Amniotic stem cell (primary cell): ENCODE measurements around the gene PASD1.

Experiments used
- DNase-seq: peaks from one replicate; lab custom pipeline; 2025; lab: John Stamatoyannopoulos, UW

Gene PASD1

GRCh38 chrX:151701531-151701930, 138.1 kb downstream of the PASD1 start:
- DNase-seq, result no peak

DNA sequence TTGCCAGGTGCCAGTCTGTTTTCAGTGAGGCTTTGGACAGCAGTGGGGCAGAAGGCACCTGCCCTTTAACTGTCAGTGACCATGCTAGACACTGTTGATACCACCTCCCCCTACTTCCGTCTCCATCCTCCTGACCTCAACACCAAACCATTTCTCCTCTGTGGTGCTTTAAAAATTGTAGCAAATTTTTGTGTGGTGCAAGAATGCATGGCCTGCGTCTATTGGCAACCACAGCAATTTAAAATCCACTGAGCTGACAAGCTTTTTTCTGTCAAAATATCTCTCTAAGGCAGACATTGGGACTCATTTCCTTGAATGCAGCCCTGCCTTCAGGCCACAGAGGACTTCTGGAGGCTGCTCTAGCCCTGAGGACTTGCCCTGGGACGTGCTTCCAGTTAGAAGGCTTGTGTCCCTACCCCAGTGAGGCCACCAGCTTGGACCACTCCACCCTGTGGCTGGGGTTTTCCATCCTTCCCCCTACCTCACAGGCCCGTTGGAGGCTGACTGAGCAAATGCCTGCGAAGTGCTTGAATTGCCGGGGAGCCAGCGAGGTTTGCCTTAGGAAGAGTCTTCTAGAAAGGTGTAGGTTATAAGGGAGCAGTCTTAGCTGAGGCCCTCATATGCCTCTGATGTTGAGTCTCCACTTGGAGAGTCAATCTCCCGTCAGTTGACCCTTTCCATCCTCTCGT, 138.7 kb downstream of the PASD1 start:
- no peak for DNase-seq

- no peak for DNase-seq
Measured at GRCh38 chrX:151702741-151703340, 139.4 kb downstream of the PASD1 start.

DNA sequence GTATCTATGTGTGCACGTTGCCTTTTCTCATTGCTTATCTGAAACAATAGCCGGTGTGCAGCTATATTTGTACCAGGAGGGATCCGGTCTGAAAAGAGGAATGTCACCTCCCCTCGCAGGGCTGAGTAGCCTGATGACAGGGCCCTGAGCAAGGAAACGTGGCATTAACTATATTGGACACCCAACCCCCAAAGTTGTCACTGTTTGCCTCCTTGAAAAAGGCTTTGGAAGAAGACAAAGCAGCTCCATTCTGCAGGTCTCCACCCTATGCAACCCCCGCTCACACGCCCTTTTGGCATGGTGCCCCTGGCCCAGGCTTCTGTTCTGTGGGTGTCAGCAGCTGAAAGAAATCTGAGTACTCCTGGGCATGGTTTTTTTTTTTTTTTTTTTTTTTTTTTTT, 140.0 kb downstream of the PASD1 start:
- no peak for DNase-seq

DNA sequence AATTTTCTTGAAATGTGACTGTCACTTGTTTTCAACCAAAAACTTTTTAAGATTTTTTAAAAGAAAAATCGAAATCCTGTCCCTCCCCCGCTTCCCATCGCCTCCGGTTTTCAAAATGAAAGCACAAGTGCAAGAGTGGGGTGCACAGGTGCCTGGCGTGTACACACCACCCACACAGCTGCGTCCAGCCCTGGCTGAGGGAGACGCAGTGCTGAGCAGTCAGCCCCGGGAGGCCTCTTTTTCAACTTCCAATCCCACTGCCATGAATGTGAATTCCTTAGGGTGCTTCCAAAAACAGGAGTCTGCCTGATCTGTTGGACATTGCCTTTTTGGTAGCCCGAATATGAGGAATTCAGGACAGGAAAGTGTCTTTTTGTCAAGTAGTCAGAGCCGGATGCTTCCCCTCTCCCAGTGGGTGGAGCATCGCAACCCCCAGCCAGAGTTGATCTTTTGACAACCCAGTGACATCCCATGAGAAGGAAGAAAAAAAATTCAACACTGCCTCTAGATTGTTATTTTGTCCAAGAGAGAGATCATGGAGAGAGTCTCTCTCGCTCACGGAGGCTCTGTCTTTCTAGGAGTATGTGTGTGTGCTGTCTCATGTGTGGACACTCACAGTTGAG, 140.7 kb downstream of the PASD1 start:
- no peak for DNase-seq

DNA sequence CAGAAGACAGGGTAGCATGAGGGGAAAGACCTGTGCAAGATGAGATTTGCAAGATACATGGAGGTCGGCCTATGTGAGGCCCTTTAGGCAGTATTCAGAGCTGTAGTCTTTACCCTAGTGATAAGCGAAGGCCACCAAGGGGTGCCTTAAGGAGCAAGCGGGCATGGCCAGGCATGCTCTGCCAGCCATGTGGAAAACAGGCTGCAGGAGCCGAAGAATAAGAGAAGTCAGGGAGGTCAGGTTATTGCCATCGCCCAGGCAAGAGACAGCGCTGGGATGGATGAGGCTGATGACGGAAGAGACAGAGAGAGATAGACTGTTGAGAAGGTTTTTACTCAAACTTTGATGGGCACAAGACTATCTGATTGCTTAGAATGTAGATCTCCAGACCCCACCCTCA, 145.3 kb downstream of the PASD1 start:
- no peak for DNase-seq

- DNase-seq, result no peak
Measured at GRCh38 chrX:151710457-151710856, 147.0 kb downstream of the PASD1 start.

DNA sequence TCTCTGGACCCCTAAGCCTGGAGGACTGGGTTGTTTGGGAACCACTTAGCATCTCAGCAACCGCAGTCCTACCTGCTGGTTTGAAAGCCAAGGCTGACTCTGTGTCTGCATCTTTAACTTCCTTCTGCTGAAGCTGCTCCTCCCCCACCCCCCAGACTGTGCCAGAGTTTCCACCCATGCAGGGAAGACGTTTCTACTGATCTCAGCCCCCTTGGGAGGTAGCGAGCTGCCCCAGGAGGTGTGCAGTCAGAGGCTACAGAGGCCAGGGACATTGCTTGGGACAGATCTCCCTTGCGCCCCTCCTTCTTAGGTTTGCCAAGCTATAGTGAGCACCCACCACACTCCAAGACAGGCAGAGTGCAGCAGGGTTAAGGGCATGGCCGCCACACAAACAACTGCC, 147.7 kb downstream of the PASD1 start:
- DNase-seq, result no peak

DNA sequence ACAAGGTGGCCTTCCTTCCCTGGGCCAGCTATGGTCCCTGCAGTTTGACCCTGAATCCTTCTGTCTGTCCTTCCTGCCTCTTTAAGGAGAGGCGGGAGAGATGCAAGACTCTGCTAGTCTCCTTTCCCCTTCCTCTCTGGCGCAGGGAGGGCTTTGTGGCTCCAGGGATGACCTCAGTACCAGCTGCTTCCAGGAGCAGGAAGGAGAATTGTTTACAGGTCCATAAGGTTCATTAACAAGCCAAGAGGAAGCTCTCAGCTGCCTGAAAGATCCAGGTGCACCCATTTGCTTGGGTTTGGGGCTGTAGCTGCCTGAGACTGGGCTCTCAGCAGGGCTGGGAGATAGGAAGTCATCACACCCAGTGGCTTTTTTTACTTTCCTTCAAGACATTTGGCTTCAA, 148.3 kb downstream of the PASD1 start:
- DNase-seq, result no peak

DNA sequence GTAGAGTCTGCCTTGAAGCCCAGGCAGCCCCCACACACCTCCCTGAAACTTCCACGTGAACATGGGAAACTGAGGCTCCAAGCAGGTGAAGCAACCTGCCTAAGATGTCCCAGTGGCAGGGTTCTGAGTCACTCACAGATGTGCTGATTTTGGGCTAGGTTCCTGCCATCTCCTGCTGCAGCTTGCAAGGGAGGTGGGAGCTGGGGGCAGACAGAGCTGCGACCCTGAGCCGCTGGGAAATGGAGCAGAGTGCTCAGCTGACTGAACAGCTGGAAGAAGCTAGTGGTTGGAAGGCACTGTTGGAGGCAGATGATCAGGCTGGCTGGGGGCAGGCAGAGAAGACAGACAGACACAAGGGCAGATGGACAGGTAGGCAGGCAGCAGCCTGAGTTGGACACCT, 148.8 kb downstream of the PASD1 start:
- DNase-seq, result no peak

- no peak for DNase-seq
Measured at GRCh38 chrX:151713849-151714248, 150.4 kb downstream of the PASD1 start.

DNA sequence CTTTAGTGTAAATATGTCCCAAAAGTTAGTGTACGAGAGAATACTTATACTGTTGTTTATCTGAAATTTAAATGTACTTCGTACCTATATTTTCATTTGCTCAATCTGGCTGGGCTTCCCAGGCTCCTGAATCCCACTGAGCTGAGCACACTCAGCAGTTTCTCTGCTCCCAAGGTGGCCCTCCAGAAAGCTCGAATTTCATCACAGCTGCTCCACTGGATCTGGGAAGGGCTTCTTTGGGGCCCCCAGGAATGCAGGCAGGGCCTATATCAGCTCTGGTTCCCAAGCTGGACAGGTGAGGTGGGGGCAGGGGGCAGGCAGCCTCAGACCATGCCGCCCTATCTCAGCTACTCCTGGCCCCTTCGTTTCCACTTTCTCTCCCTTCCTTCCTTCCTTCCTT, 150.9 kb downstream of the PASD1 start:
- no peak for DNase-seq

GRCh38 chrX:151715752-151716151, 152.3 kb downstream of the PASD1 start, which contains the start of gene FATE1:
FATE1 (plus strand) TSS chrX:151716035; CDS start chrX:151716120, 85 bp downstream.
- DNase-seq, result no peak

GRCh38 chrX:151722241-151722846, 158.9 kb downstream of the PASD1 start:
- DNase-seq, result no peak

DNA sequence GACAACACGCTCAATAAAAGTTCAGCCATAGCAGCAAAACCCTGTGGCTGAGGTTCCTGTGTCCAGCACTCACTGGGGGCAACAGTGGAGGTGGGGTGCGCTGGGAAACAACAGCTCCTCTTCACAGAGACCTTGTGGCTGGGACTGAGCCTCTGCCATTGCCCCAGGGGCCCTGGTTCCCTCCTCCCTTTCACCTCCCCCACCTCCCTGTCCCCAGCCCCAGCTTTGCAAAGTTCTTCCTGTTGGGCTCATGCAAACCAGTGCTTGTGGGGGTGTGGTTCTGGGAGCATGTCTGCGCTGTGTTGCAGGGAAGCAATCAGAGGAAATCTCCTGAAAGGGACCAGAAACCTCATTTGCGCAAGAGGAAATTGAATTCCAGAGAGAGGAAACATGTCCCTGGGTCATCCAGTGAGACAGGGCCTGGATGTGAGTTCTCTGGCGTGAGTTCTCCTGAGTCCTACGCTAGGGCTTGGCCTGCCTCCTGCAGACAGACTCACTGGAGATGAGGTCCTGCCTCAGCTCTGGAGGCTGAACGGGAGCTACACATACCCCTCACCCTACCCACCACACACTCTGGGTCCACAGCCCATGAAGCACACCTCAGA, 159.8 kb downstream of the PASD1 start:
- DNase-seq, result no peak

GRCh38 chrX:151724563-151725337, 161.3 kb downstream of the PASD1 start:
- DNase-seq, result no peak

- no peak for DNase-seq
Measured at GRCh38 chrX:151725338-151725614, 161.8 kb downstream of the PASD1 start.
